Endothelial cell of umbilical vein (primary cell): ENCODE results near the gene KLK14. TPM values are rescaled to one million over a fixed set of nuclear protein-coding genes. Genes with fewer than 3 reads are reported as not detected.

Source experiments
- BruUV-seq: library from RNA; stranded (reverse); fragments of 400-500 nt; replicated peaks from 2 replicates; lab custom pipeline; 2021; lab: Mats Ljungman, UMichigan
- CTCF ChIA-PET: fragments of 300-600, 350-600 bp; sonication (Branson Sonifier 250); formaldehyde crosslinking; loops from one replicate; lab custom pipeline; 2021; ENCODE audit warnings: antibody characterized with exemption, inconsistent platforms; lab: Charles Lee
- POLR2A ChIA-PET: fragments of 300-600, 350-600 bp; sonication (Branson Sonifier 250); formaldehyde crosslinking; loops from one replicate; lab custom pipeline; 2021; ENCODE audit warnings: antibody characterized with exemption, inconsistent platforms; lab: Charles Lee
- DNase-seq: peaks from one replicate; pipeline ENCODE4 v3.0.0-alpha.2; 2011; ENCODE audit warnings: low read depth, low spot score
- FAIRE-seq: peaks from 2 replicates; lab custom pipeline; 2011; peaks lifted over from hg19 to GRCh38; lab: Jason Lieb, UNC
- H2AFZ ChIP-seq: 2 replicates; pipeline ENCODE4 v1.6.0; 2012; ENCODE audit warnings: low read depth, low read length, control low read depth, inconsistent platforms
- H3K27ac ChIP-seq: 2 replicates; pipeline ENCODE4 v1.5.1; 2011; ENCODE audit warnings: low read depth, mild to moderate bottlenecking, control low read depth, low read length, moderate library complexity; ENCODE audit not compliant: insufficient read depth
- H3K27me3 ChIP-seq, 2 experiments: 2 replicates each; pipeline versions ENCODE4 v1.6.0 to v1.6.1; 2011; ENCODE audit warnings: low read length in 2 of 2, mixed read lengths in 1 of 2; ENCODE audit not compliant: control insufficient read depth in 2 of 2, insufficient read depth in 2 of 2
- H3K36me3 ChIP-seq, 2 experiments: 2 replicates in 1 of 2; 3 replicates in 1 of 2; pipeline ENCODE4 v1.5.1; 2011; ENCODE audit warnings: low read length in 2 of 2, mild to moderate bottlenecking in 1 of 2, moderate library complexity in 1 of 2; ENCODE audit not compliant: control insufficient read depth in 2 of 2, insufficient read depth in 2 of 2; ENCODE audit errors: extremely low read depth in 1 of 2
- H3K4me1 ChIP-seq: 3 replicates; pipeline ENCODE4 v1.5.1; 2011; ENCODE audit warnings: mild to moderate bottlenecking, low read length; ENCODE audit not compliant: control insufficient read depth, insufficient read depth; ENCODE audit errors: extremely low read depth
- H3K4me2 ChIP-seq: 2 replicates; pipeline ENCODE4 v1.6.1; 2011; ENCODE audit warnings: low read length, control low read depth, mixed read lengths; ENCODE audit not compliant: insufficient read depth
- H3K4me3 ChIP-seq, 3 experiments: fragments of 200-600 bp in 1 of 3; sonication (generic), shearing (Covaris generic) in 1 of 3; replicated peaks in 1 of 3; 2 replicates each; pipeline ENCODE4 v1.5.1; 2011 to 2016; ENCODE audit warnings: control low read depth in 3 of 3, low read length in 3 of 3, mild to moderate bottlenecking in 2 of 3, inconsistent platforms in 1 of 3, low read depth in 1 of 3, moderate library complexity in 1 of 3; ENCODE audit not compliant: insufficient read depth in 1 of 3
- H3K79me2 ChIP-seq: 2 replicates; pipeline ENCODE4 v1.6.0; 2012; ENCODE audit warnings: low read length, inconsistent platforms; ENCODE audit not compliant: control insufficient read depth, insufficient read depth
- H3K9ac ChIP-seq: replicated peaks from 2 replicates; pipeline ENCODE3; 2011; ENCODE audit warnings: low read length, control low read depth; ENCODE audit not compliant: insufficient read depth; ENCODE audit errors: extremely low read depth
- H3K9me1 ChIP-seq: replicated peaks from 3 replicates; pipeline ENCODE4 v1.6.0; 2011; ENCODE audit warnings: mild to moderate bottlenecking, low read length; ENCODE audit not compliant: control insufficient read depth, insufficient read depth; ENCODE audit errors: extremely low read depth
- H3K9me3 ChIP-seq: replicated peaks from 2 replicates; pipeline ENCODE4 v1.5.1; 2012; ENCODE audit warnings: low read length, inconsistent platforms; ENCODE audit not compliant: control insufficient read depth, insufficient read depth
- H4K20me1 ChIP-seq: replicated peaks from 2 replicates; pipeline ENCODE3; 2011; ENCODE audit warnings: mild to moderate bottlenecking, low read length; ENCODE audit not compliant: control insufficient read depth, insufficient read depth; ENCODE audit errors: extremely low read depth
- GATA2 ChIP-seq: IDR thresholded peaks from 2 replicates; pipeline ENCODE4 v1.7.0; 2011; ENCODE audit warnings: low read depth, mild to moderate bottlenecking, moderate library complexity, mixed read lengths, low read length; ENCODE audit not compliant: insufficient read length, insufficient read depth
- POLR2A ChIP-seq: IDR thresholded peaks from 2 replicates; pipeline ENCODE4 v1.6.1; 2012; ENCODE audit warnings: low read depth, mild to moderate bottlenecking, control low read depth, low read length
- POLR2AphosphoS5 ChIP-seq: IDR thresholded peaks from 2 replicates; pipeline ENCODE4 v1.6.1; 2012; ENCODE audit warnings: low read depth, mild to moderate bottlenecking, control low read depth, low read length, moderate library complexity; ENCODE audit not compliant: insufficient read depth
- dilution Hi-C: fragments of 300-500 bp; cut with MboI; formaldehyde crosslinking; loops from one replicate; pipeline ENCODE4 v1.15.0; 2019; ENCODE audit warnings: low sequenced_read_pairs; ENCODE audit not compliant: extremely low pct_ligation_motif_present
- intact Hi-C: fragments of 100-400 bp; cut with micrococcal nuclease; formaldehyde crosslinking; loops from one replicate; pipeline ENCODE4 v1.10.0; 2022
- polyA plus RNA-seq, 4 experiments: library from polyadenylated mRNA; depleted of rRNA in 3 of 4; stranded (reverse) in 3 of 4; unstranded in 1 of 4; fragments of >200 nt; gene quantifications; 2 replicates each; pipeline versions ENCODE4 v1.2.1 to v1.2.3, GENCODE V29; 2011 to 2012; ENCODE audit warnings: missing spikeins in 1 of 4
- total RNA-seq: library from RNA; stranded (reverse); gene quantifications from 2 replicates; pipeline ENCODE4 v1.2.3, GENCODE V29; 2021

KLK14 gene
- total and polyA plus RNA-seq, 2 donors (not counting 3 experiments of a cell fraction or from before 2014, with no cell fraction given) = 0.12 TPM; not detected in 1

GRCh38 chr19:51031880-51032225, 50.8 kb downstream of the KLK14 start:
- no peak for TF ChIP-seq POLR2AphosphoS5

GRCh38 chr19:51031220-51031879, 51.3 kb downstream of the KLK14 start:
- Histone ChIP-seq H3K9me3 (no peaks in the 10 kb centered on the region), H3K36me3 (no peaks in the 10 kb centered on the region), H3K4me2 (no peak overlapping the region), H3K27ac (no peak overlapping the region), H3K4me3 (no peak overlapping the region), H4K20me1 (no peaks in the 10 kb centered on the region), H3K9me1 (no peaks in the 10 kb centered on the region), H3K9ac (no peak overlapping the region), H2AFZ (no peak overlapping the region), H3K27me3 (no peaks in the 10 kb centered on the region), H3K79me2 (no peaks in the 10 kb centered on the region), H3K4me1 (no peaks in the 10 kb centered on the region)
- POLR2A ChIA-PET = no interaction called here
- FAIRE-seq (no peak), DNase-seq (no peak)
- no TSS peak for BruUV-seq
- intact Hi-C loops (no loop called here), dilution Hi-C loops (no loop called here)
- no peak for TF ChIP-seq GATA2
- no peak for TF ChIP-seq POLR2AphosphoS5
- TF ChIP-seq POLR2A = no peak
- CTCF ChIA-PET = no interaction called here

More at GRCh38 chr19:51031880-51032225, 50.8 kb downstream of the KLK14 start:
- dilution Hi-C loops = no loop called here
- H3K9me3 ChIP-seq = no peaks in the 10 kb centered on the region
- FAIRE-seq = no peak
- H3K4me1 ChIP-seq = no peaks in the 10 kb centered on the region
- intact Hi-C loops = no loop called here
- no TSS peak for BruUV-seq
- H2AFZ ChIP-seq = no peak overlapping the region
- no peaks in the 10 kb centered on the region for H3K27me3 ChIP-seq
- H3K27ac ChIP-seq = no peak overlapping the region
- H3K79me2 ChIP-seq = no peaks in the 10 kb centered on the region
- no peak overlapping the region for H3K4me2 ChIP-seq
- H3K9ac ChIP-seq = no peak overlapping the region
- no peak for DNase-seq
- no peaks in the 10 kb centered on the region for H3K9me1 ChIP-seq
- H4K20me1 ChIP-seq = no peaks in the 10 kb centered on the region
- no peak overlapping the region for H3K4me3 ChIP-seq
- no peaks in the 10 kb centered on the region for H3K36me3 ChIP-seq
- CTCF ChIA-PET = no interaction called here
- POLR2A ChIA-PET = no interaction called here
